Measurements from ENCODE around the gene MYRF. TPM values are rescaled to one million over a fixed set of nuclear protein-coding genes. Genes with fewer than 3 reads are reported as not detected.

Gene MYRF
- total and polyA plus RNA-seq, 2 donors (not counting 3 experiments of a cell fraction or from before 2014, with no cell fraction given): 0.82 to 0.98 TPM

DNA sequence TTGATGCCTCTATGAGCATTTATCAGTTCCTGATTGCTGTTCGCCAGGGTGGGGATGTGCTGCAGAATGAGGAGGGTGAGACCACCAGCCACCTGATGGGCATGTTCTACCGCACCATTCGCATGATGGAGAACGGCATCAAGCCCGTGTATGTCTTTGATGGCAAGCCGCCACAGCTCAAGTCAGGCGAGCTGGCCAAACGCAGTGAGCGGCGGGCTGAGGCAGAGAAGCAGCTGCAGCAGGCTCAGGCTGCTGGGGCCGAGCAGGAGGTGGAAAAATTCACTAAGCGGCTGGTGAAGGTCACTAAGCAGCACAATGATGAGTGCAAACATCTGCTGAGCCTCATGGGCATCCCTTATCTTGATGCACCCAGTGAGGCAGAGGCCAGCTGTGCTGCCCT, 43.0 kb downstream of the MYRF start:
- dilution Hi-C loops (cut with MboI; ENCODE audit: extremely low pct_ligation_motif_present, low sequenced_read_pairs): no loop called here
- FAIRE-seq (no peak), DNase-seq (ENCODE audit: low read depth, low spot score) (no peak)
- Histone ChIP-seq H3K79me2 (ENCODE audit: control insufficient read depth, insufficient read depth, low read length) (peaks cover 61% of the 10 kb centered on the region), H3K4me1 (ENCODE audit: control insufficient read depth, extremely low read depth, insufficient read depth, low read length) (peaks cover 25% of the 10 kb centered on the region), H3K9me1 (replicated peaks; ENCODE audit: control insufficient read depth, extremely low read depth, insufficient read depth, low read length) (no peaks in the 10 kb centered on the region), H4K20me1 (replicated peaks; ENCODE audit: control insufficient read depth, extremely low read depth, insufficient read depth, low read length) (no peaks in the 10 kb centered on the region), H3K4me2 (ENCODE audit: insufficient read depth, low read length) (no peak overlapping the region), H3K9ac (replicated peaks; ENCODE audit: extremely low read depth, insufficient read depth, low read length) (no peak overlapping the region), H2AFZ (ENCODE audit: low read depth, low read length) (no peak overlapping the region), H3K27ac (ENCODE audit: insufficient read depth, low read depth, low read length) (no peak overlapping the region), H3K9me3 (replicated peaks; ENCODE audit: control insufficient read depth, insufficient read depth, low read length) (no peaks in the 10 kb centered on the region), H3K27me3 (ENCODE audit: control insufficient read depth in 2 of 2, insufficient read depth in 2 of 2, low read length in 2 of 2) (no peaks in the 10 kb centered on the region), H3K36me3 (ENCODE audit: control insufficient read depth in 2 of 2, extremely low read depth in 1 of 2, insufficient read depth in 2 of 2, low read length in 2 of 2) (peaks cover 3 to 6% of the 10 kb centered on the region in 2 experiments), H3K4me3 (replicated peaks in 1 of 3; ENCODE audit: insufficient read depth in 1 of 3, low read depth in 1 of 3, low read length in 3 of 3) (no peak overlapping the region)
- no TSS peak for BruUV-seq (replicated peaks)
- ChIA-PET POLR2A (no interaction called here), CTCF (interaction anchor here (0.8 to 4.4 kb wide), 5 partner anchors 40 to 313 kb away, joined by 3 to 112 read pairs (median 59); no protein-coding TSS in a partner anchor)
- TF ChIP-seq FOS (IDR thresholded peaks at IDR 0.05; ENCODE audit: borderline replicate concordance, insufficient read depth, low read length) (no peak), POLR2AphosphoS5 (IDR thresholded peaks at IDR 0.05; ENCODE audit: insufficient read depth, low read depth, low read length) (no peak), MYC (IDR thresholded peaks at IDR 0.05; ENCODE audit: low read depth, low read length) (no peak), JUN (IDR thresholded peaks at IDR 0.05; ENCODE audit: borderline replicate concordance, insufficient read depth, insufficient read length, low read depth) (no peak), GATA2 (IDR thresholded peaks at IDR 0.05; ENCODE audit: insufficient read depth, insufficient read length, low read depth, low read length) (no peak), POLR2A (IDR thresholded peaks at IDR 0.05; ENCODE audit: low read depth, low read length) (no peak), EZH2 (IDR thresholded peaks at IDR 0.05; ENCODE audit: borderline replicate concordance, low read depth, low read length, severe bottlenecking) (no peak)
- TF ChIP-seq, protein P1, sequence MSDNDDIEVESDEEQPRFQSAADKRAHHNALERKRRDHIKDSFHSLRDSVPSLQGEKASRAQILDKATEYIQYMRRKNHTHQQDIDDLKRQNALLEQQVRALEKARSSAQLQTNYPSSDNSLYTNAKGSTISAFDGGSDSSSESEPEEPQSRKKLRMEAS (IDR thresholded peaks at IDR 0.05; ENCODE audit: insufficient read depth, insufficient read length): no peak
- TF ChIP-seq, protein P2, sequence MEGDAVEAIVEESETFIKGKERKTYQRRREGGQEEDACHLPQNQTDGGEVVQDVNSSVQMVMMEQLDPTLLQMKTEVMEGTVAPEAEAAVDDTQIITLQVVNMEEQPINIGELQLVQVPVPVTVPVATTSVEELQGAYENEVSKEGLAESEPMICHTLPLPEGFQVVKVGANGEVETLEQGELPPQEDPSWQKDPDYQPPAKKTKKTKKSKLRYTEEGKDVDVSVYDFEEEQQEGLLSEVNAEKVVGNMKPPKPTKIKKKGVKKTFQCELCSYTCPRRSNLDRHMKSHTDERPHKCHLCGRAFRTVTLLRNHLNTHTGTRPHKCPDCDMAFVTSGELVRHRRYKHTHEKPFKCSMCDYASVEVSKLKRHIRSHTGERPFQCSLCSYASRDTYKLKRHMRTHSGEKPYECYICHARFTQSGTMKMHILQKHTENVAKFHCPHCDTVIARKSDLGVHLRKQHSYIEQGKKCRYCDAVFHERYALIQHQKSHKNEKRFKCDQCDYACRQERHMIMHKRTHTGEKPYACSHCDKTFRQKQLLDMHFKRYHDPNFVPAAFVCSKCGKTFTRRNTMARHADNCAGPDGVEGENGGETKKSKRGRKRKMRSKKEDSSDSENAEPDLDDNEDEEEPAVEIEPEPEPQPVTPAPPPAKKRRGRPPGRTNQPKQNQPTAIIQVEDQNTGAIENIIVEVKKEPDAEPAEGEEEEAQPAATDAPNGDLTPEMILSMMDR (IDR thresholded peaks at IDR 0.05; ENCODE audit: extremely low read depth in 1 of 2, insufficient read depth in 1 of 2, low read depth in 1 of 2, low read length in 2 of 2): no peak
- intact Hi-C loops (cut with micrococcal nuclease): no loop called here
